SK-N-SH (cell line): ENCODE data around the gene IGF1R. TPM values are rescaled to one million over a fixed set of nuclear protein-coding genes. Genes with fewer than 3 reads are reported as not detected.

Source experiments
- CTCF ChIA-PET: fragments of 300-600, 350-600 bp; formaldehyde crosslinking; extraction: SDS; loops from one replicate; lab custom pipeline; 2021; lab: Yijun Ruan, JAX
- POLR2A ChIA-PET: fragments of 350-600 bp; sonication (Branson Sonifier 250); formaldehyde crosslinking; extraction: SDS; loops from one replicate; lab custom pipeline; 2020; ENCODE audit warnings: antibody characterized with exemption, inconsistent platforms; lab: Yijun Ruan, JAX
- DNase-seq: peaks from one replicate; pipeline ENCODE4 v3.0.0; 2012
- H2AFZ ChIP-seq: fragments of 200-600 bp; sonication (generic); 2 replicates; pipeline ENCODE4 v1.8.1; 2016; ENCODE audit warnings: antibody characterized with exemption, mild to moderate bottlenecking, low read depth
- H3F3A ChIP-seq: fragments of 200-600 bp; sonication (generic); replicated peaks from 2 replicates; pipeline ENCODE3; 2016; ENCODE audit warnings: antibody characterized with exemption, mild to moderate bottlenecking; ENCODE audit not compliant: insufficient read depth
- H3K27ac ChIP-seq, 2 experiments: fragments of 200-500 bp in 1 of 2; fragments of 200-600 bp in 1 of 2; sonication (Bioruptor generic) in 1 of 2; sonication (generic), shearing (Covaris generic) in 1 of 2; 2 replicates each; pipeline versions ENCODE4 v1.5.1 to v1.6.1; 2014 to 2016; ENCODE audit warnings: low read depth in 2 of 2, inconsistent platforms in 1 of 2, low read length in 1 of 2, mild to moderate bottlenecking in 1 of 2, mixed read lengths in 1 of 2
- H3K27me3 ChIP-seq: fragments of 200-600 bp; sonication (generic), shearing (Covaris generic); 2 replicates; pipeline ENCODE4 v1.6.1; 2016; ENCODE audit warnings: mixed run types; ENCODE audit not compliant: insufficient read depth
- H3K36me3 ChIP-seq, 2 experiments: fragments of 200-500 bp in 1 of 2; fragments of 200-600 bp in 1 of 2; sonication (Bioruptor generic) in 1 of 2; sonication (generic) in 1 of 2; replicated peaks in 1 of 2; 2 replicates each; pipeline versions ENCODE3 to v1.5.1; 2014 to 2016; ENCODE audit warnings: low read length in 1 of 2, mild to moderate bottlenecking in 1 of 2; ENCODE audit not compliant: insufficient read depth in 2 of 2, control insufficient read depth in 1 of 2
- H3K4me1 ChIP-seq, 2 experiments: fragments of 200-500 bp in 1 of 2; fragments of 200-600 bp in 1 of 2; sonication (Bioruptor generic) in 1 of 2; sonication (generic), shearing (Covaris generic) in 1 of 2; 2 replicates each; pipeline versions ENCODE4 v1.5.1 to v1.6.1; 2014 to 2016; ENCODE audit warnings: low read depth in 1 of 2, low read length in 1 of 2, mixed run types in 1 of 2; ENCODE audit not compliant: insufficient read depth in 2 of 2, control insufficient read depth in 1 of 2
- H3K4me2 ChIP-seq: fragments of 200-600 bp; sonication (generic), shearing (Covaris generic); 2 replicates; pipeline ENCODE4 v1.6.1; 2017; ENCODE audit warnings: mixed run types
- H3K4me3 ChIP-seq, 2 experiments: fragments of 200-500 bp in 1 of 2; fragments of 200-600 bp in 1 of 2; sonication (Bioruptor generic) in 1 of 2; sonication (generic), shearing (Covaris generic) in 1 of 2; 2 replicates each; pipeline versions ENCODE4 v1.5.1 to v1.8.1; 2014 to 2016; ENCODE audit warnings: low read depth in 2 of 2, inconsistent platforms in 1 of 2, low read length in 1 of 2, mild to moderate bottlenecking in 1 of 2, mixed read lengths in 1 of 2, moderate library complexity in 1 of 2
- H3K79me2 ChIP-seq: fragments of 200-600 bp; sonication (generic); 2 replicates; pipeline ENCODE4 v1.8.1; 2017; ENCODE audit warnings: mild to moderate bottlenecking; ENCODE audit not compliant: insufficient read depth
- H3K9ac ChIP-seq: fragments of 200-600 bp; sonication (generic); 2 replicates; pipeline ENCODE4 v1.6.1; 2017; ENCODE audit warnings: mixed run types
- H3K9me2 ChIP-seq: fragments of 200-600 bp; sonication (generic); 2 replicates; pipeline ENCODE4 v1.6.1; 2017; ENCODE audit warnings: mixed run types
- H3K9me3 ChIP-seq: fragments of 200-600 bp; sonication (generic); 2 replicates; pipeline ENCODE4 v1.6.1; 2017; ENCODE audit warnings: mixed run types, mild to moderate bottlenecking, moderate library complexity
- H4K20me1 ChIP-seq: fragments of 200-600 bp; sonication (generic); 2 replicates; pipeline ENCODE4 v1.6.1; 2017; ENCODE audit warnings: mild to moderate bottlenecking, mixed run types; ENCODE audit not compliant: insufficient read depth
- FOSL2 ChIP-seq: IDR thresholded peaks from 2 replicates; pipeline ENCODE4 v1.4.0; 2012; ENCODE audit warnings: low read depth, mild to moderate bottlenecking, moderate library complexity, borderline replicate concordance
- FOXJ3 ChIP-seq: sonication (generic); formaldehyde crosslinking; IDR thresholded peaks from 2 replicates; pipeline ENCODE4 v1.5.1; 2020; ENCODE audit warnings: mild to moderate bottlenecking, missing genetic modification reagents
- GABPA ChIP-seq: IDR thresholded peaks from 2 replicates; pipeline ENCODE4 v1.4.0; 2012; ENCODE audit warnings: low read depth, mild to moderate bottlenecking
- MEF2A ChIP-seq: IDR thresholded peaks from 2 replicates; pipeline ENCODE4 v1.4.0; 2012; ENCODE audit warnings: low read depth, borderline replicate concordance
- MXI1 ChIP-seq: IDR thresholded peaks from 2 replicates; pipeline ENCODE4 v1.6.1; 2012; ENCODE audit warnings: mild to moderate bottlenecking, low read depth, low read length, improper control_type of control experiment
- NFIC ChIP-seq: IDR thresholded peaks from 2 replicates; pipeline ENCODE4 v1.4.0; 2012; ENCODE audit warnings: borderline replicate concordance
- NRF1 ChIP-seq: IDR thresholded peaks from 2 replicates; pipeline ENCODE4 v1.6.1; 2012; ENCODE audit warnings: low read depth, mild to moderate bottlenecking, low read length
- PBX3 ChIP-seq: IDR thresholded peaks from 2 replicates; pipeline ENCODE4; 2012
- RFX5 ChIP-seq: IDR thresholded peaks from 2 replicates; pipeline ENCODE4 v1.6.1; 2012; ENCODE audit warnings: mild to moderate bottlenecking, improper control_type of control experiment, low read length
- RXRA ChIP-seq: IDR thresholded peaks from 2 replicates; pipeline ENCODE4 v1.4.0; 2012; ENCODE audit warnings: low read depth, mild to moderate bottlenecking, borderline replicate concordance
- WGBS: methylation state at CpG from one replicate; pipeline ENCODE4 v1.1.6; 2017; ENCODE audit warnings: low lambda C conversion rate; 5-methylcytosine and 5-hydroxymethylcytosine counted together
- polyA plus RNA-seq, 3 experiments: library from polyadenylated mRNA; depleted of rRNA; stranded (reverse); fragments of >200 nt; gene quantifications; 2 replicates each; pipeline ENCODE4 v1.2.3, GENCODE V29; 2012
- TF ChIP-seq, protein P1 (sequence below): IDR thresholded peaks from 2 replicates; pipeline ENCODE4 v1.6.1; 2012; ENCODE audit warnings: mild to moderate bottlenecking, low read depth, low read length, moderate library complexity
- TF ChIP-seq, protein P2 (sequence below): IDR thresholded peaks from 2 replicates; pipeline ENCODE4 v1.4.0; 2012; ENCODE audit warnings: low read depth, borderline replicate concordance
- TF ChIP-seq, protein P3 (sequence below): fragments of 200-600 bp; sonication (generic); IDR thresholded peaks from 2 replicates; pipeline ENCODE4 v1.6.1; 2017; ENCODE audit warnings: antibody characterized with exemption, mild to moderate bottlenecking, moderate library complexity

Gene IGF1R
- polyA plus RNA-seq, 1 of the 3 experiments (the other 2 are of a cell fraction) = 9.5 TPM

- H4K20me1 ChIP-seq = no peaks in the 10 kb centered on the region
- no peak overlapping the region for H3K9ac ChIP-seq
- peaks cover 29% of the 10 kb centered on the region in 2 experiments for H3K4me1 ChIP-seq
- no peak overlapping the region for H3K4me2 ChIP-seq
- H3K36me3 ChIP-seq = no peaks in the 10 kb centered on the region
- H3K79me2 ChIP-seq = peaks cover 11% of the 10 kb centered on the region
- H2AFZ ChIP-seq = no peak overlapping the region
- no peak for DNase-seq
- no peaks in the 10 kb centered on the region for H3K9me2 ChIP-seq
- WGBS = 81% methylated on average over 4 of the region's 4 CpGs
- H3F3A ChIP-seq = peaks cover 26% of the 10 kb centered on the region
- no peak overlapping the region for H3K4me3 ChIP-seq
- peak overlapping the region; percentile 25 to 73; a peak in 2 of 4 replicates for H3K27ac ChIP-seq
- no peaks in the 10 kb centered on the region for H3K27me3 ChIP-seq
- no peaks in the 10 kb centered on the region for H3K9me3 ChIP-seq
- ChIA-PET POLR2A (no interaction called here), CTCF (interaction anchor here (0.6 to 5.0 kb wide), 5 partner anchors 12 to 382 kb away, joined by 4 to 53 read pairs (median 7); no protein-coding TSS in a partner anchor)
- TF ChIP-seq MXI1 = no peak
- TF ChIP-seq, protein P1, sequence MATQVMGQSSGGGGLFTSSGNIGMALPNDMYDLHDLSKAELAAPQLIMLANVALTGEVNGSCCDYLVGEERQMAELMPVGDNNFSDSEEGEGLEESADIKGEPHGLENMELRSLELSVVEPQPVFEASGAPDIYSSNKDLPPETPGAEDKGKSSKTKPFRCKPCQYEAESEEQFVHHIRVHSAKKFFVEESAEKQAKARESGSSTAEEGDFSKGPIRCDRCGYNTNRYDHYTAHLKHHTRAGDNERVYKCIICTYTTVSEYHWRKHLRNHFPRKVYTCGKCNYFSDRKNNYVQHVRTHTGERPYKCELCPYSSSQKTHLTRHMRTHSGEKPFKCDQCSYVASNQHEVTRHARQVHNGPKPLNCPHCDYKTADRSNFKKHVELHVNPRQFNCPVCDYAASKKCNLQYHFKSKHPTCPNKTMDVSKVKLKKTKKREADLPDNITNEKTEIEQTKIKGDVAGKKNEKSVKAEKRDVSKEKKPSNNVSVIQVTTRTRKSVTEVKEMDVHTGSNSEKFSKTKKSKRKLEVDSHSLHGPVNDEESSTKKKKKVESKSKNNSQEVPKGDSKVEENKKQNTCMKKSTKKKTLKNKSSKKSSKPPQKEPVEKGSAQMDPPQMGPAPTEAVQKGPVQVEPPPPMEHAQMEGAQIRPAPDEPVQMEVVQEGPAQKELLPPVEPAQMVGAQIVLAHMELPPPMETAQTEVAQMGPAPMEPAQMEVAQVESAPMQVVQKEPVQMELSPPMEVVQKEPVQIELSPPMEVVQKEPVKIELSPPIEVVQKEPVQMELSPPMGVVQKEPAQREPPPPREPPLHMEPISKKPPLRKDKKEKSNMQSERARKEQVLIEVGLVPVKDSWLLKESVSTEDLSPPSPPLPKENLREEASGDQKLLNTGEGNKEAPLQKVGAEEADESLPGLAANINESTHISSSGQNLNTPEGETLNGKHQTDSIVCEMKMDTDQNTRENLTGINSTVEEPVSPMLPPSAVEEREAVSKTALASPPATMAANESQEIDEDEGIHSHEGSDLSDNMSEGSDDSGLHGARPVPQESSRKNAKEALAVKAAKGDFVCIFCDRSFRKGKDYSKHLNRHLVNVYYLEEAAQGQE = no peak
- no peak for TF ChIP-seq PBX3
- no peak for TF ChIP-seq FOSL2
- TF ChIP-seq, protein P2, sequence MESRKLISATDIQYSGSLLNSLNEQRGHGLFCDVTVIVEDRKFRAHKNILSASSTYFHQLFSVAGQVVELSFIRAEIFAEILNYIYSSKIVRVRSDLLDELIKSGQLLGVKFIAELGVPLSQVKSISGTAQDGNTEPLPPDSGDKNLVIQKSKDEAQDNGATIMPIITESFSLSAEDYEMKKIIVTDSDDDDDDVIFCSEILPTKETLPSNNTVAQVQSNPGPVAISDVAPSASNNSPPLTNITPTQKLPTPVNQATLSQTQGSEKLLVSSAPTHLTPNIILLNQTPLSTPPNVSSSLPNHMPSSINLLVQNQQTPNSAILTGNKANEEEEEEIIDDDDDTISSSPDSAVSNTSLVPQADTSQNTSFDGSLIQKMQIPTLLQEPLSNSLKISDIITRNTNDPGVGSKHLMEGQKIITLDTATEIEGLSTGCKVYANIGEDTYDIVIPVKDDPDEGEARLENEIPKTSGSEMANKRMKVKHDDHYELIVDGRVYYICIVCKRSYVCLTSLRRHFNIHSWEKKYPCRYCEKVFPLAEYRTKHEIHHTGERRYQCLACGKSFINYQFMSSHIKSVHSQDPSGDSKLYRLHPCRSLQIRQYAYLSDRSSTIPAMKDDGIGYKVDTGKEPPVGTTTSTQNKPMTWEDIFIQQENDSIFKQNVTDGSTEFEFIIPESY = no peak
- no peak for TF ChIP-seq NRF1
- TF ChIP-seq MEF2A = no peak
- TF ChIP-seq, protein P3, sequence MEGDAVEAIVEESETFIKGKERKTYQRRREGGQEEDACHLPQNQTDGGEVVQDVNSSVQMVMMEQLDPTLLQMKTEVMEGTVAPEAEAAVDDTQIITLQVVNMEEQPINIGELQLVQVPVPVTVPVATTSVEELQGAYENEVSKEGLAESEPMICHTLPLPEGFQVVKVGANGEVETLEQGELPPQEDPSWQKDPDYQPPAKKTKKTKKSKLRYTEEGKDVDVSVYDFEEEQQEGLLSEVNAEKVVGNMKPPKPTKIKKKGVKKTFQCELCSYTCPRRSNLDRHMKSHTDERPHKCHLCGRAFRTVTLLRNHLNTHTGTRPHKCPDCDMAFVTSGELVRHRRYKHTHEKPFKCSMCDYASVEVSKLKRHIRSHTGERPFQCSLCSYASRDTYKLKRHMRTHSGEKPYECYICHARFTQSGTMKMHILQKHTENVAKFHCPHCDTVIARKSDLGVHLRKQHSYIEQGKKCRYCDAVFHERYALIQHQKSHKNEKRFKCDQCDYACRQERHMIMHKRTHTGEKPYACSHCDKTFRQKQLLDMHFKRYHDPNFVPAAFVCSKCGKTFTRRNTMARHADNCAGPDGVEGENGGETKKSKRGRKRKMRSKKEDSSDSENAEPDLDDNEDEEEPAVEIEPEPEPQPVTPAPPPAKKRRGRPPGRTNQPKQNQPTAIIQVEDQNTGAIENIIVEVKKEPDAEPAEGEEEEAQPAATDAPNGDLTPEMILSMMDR = no peak
- TF ChIP-seq NFIC = no peak
- TF ChIP-seq RFX5 = no peak
- no peak for TF ChIP-seq FOXJ3 (CRISPR knock-in tag)
- no peak for TF ChIP-seq RXRA
- TF ChIP-seq GABPA = no peak
Observed at GRCh38 chr15:98902931-98903330, 254.6 kb downstream of the IGF1R start.
